GM12878 (cell line): Measurements from ENCODE around the gene REEP2. TPM values are rescaled to one million over a fixed set of nuclear protein-coding genes. Genes with fewer than 3 reads are reported as not detected.

ENCODE experiments used
- GATAD2B ChIP-seq: fragments of 450-650 bp; conservative IDR thresholded peaks from 2 replicates; pipeline ENCODE4 v1.6.1; 2017; ENCODE audit warnings: low read depth, mild to moderate bottlenecking, moderate library complexity
- HDAC2 ChIP-seq: fragments of 200-600 bp; sonication (generic); IDR thresholded peaks from 2 replicates; pipeline ENCODE4 v1.6.1; 2017
- HDGF ChIP-seq: fragments of 450-650 bp; IDR thresholded peaks from 2 replicates; pipeline ENCODE4 v1.6.1; 2016; ENCODE audit warnings: antibody characterized with exemption
- MLLT1 ChIP-seq: fragments of 450-650 bp; IDR thresholded peaks from 2 replicates; pipeline ENCODE4 v1.6.1; 2016; ENCODE audit warnings: mild to moderate bottlenecking
- NFYB ChIP-seq: IDR thresholded peaks from 2 replicates; pipeline ENCODE4 v1.6.1; 2011; ENCODE audit warnings: low read depth, mild to moderate bottlenecking, low read length, improper control_type of control experiment, moderate library complexity; ENCODE audit not compliant: insufficient read depth
- NKRF ChIP-seq: fragments of 450-650 bp; conservative IDR thresholded peaks from 2 replicates; pipeline ENCODE4 v1.6.1; 2017; ENCODE audit warnings: mild to moderate bottlenecking, moderate library complexity
- NR2F1 ChIP-seq: fragments of 450-650 bp; conservative IDR thresholded peaks from 2 replicates; pipeline ENCODE4 v1.6.1; 2017; ENCODE audit warnings: mild to moderate bottlenecking
- POLR2AphosphoS2 ChIP-seq: IDR thresholded peaks from 2 replicates; pipeline ENCODE4 v1.6.1; 2011; ENCODE audit warnings: low read depth, mild to moderate bottlenecking, low read length, improper control_type of control experiment, moderate library complexity
- SREBF2 ChIP-seq: IDR thresholded peaks from 2 replicates; pipeline ENCODE4 v1.6.1; 2012; ENCODE audit warnings: mild to moderate bottlenecking, low read length
- TBL1XR1 ChIP-seq: IDR thresholded peaks from 2 replicates; pipeline ENCODE4 v1.6.1; 2012; ENCODE audit warnings: low read depth, low read length, improper control_type of control experiment
- ZNF592 ChIP-seq: fragments of 450-650 bp; IDR thresholded peaks from 2 replicates; pipeline ENCODE4 v1.6.1; 2017; ENCODE audit warnings: mild to moderate bottlenecking, moderate library complexity
- polyA plus RNA-seq, 11 experiments: library from polyadenylated mRNA; depleted of rRNA in 4 of 11; unstranded in 6 of 11; stranded (reverse) in 5 of 11; fragments of >200 nt; fragmentation: Nextera tagmentation in 4 of 11; fragmentation: Illumina TruSeq in 1 of 11; extraction: Ambion mirVana in 4 of 11; extraction: Trizol in 1 of 11; gene quantifications; 1 replicate in 1 of 11; 2 replicates in 10 of 11; pipeline versions ENCODE4 v1.2.1 to v1.2.3, GENCODE V29; 2011 to 2016; ENCODE audit warnings: inconsistent platforms in 2 of 11, missing spikeins in 2 of 11, low read depth in 1 of 11
- total RNA-seq, 4 experiments: library from RNA; depleted of rRNA in 3 of 4; stranded (reverse); fragments of >200 nt in 3 of 4; fragmentation: Illumina TruSeq in 1 of 4; extraction: Trizol in 1 of 4; gene quantifications; 2 replicates each; pipeline versions ENCODE4 v1.2.1 to v1.2.3, GENCODE V29; 2013 to 2021

Gene REEP2
- total and polyA plus RNA-seq, 10 of the 15 experiments (the other 5 are each of a cell fraction or from before 2014, with no cell fraction given): 0.10 to 3.1 (median 2.0) TPM

GRCh38 chr5:138467711-138468132, 28.9 kb downstream of the REEP2 start (continued):
- no peak for TF ChIP-seq ZNF592
- no peak for TF ChIP-seq NFYB
- TF ChIP-seq TBL1XR1: no peak
- no peak for TF ChIP-seq GATAD2B
- TF ChIP-seq HDAC2: no peak
- no peak for TF ChIP-seq NKRF
- TF ChIP-seq HDGF: no peak
- no peak for TF ChIP-seq SREBF2
- TF ChIP-seq POLR2AphosphoS2: 0 out of 2 replicates have a peak, but pooled peaks have one; percentile 15
- TF ChIP-seq NR2F1: no peak
- peak; percentile 70; the same call in 1 of the 2 replicates for TF ChIP-seq MLLT1
